T-helper 9 cell (primary cell): ENCODE data around the gene C8G.

ENCODE experiments used
- DNase-seq: peaks from one replicate; pipeline ENCODE4 v3.0.0-alpha.2; 2020

C8G gene

DNA sequence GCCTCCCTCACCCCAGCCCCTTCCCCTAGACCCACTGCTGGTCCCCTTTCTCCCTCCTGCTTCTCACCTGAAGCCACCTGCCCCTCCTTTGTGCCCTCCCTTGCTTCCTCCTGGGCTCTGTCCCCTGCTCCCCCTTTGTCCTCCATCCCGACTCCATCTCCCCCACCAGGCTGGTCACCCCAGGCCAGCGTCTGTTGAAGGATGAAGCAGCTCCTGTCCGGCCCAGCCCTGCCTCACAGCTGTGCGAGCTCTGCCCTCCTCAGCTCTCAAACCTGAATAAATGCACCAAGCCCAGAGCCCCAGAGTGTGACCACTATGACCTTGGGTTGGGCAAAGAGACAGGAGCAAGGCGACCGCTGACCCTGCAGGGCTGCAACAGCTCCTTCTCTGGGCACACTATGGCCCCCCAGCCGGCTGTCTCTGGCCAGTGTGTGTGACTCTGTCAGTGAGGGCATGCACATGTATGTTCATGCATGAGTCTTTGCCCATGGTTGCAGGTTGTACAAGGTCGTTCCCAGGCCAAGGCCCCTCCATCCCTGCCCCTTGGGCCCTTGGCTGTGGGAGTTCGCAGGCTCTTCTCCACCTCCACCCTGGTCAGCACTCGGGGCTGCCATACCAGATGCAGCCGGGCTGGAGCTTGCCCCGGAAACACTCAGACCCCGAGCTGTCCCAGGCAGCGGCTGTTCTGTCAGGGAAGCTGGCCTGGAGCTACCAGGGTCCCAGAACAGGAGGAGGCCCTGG is 10.3 kb downstream of the C8G start:
- no peak for DNase-seq

DNA sequence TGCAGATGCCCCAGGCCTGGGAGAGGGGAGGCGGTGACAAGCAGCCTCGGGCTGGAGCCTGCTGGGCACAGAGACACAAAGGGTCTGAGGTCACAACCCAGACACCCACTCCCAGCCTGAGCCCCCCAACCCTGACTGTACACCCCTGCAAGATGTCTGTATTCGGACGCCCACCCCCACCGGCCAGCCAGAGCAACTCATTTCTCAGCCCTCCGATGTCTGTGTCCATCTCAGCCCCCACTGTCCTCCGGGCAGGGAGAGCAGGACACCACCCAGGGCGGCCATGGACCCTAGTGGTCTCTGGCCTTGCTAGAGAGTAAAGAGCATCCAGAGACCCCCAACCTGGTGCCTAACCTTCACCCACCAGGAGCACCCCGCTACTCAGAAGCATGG is 10.9 kb downstream of the C8G start:
- no peak for DNase-seq

DNA sequence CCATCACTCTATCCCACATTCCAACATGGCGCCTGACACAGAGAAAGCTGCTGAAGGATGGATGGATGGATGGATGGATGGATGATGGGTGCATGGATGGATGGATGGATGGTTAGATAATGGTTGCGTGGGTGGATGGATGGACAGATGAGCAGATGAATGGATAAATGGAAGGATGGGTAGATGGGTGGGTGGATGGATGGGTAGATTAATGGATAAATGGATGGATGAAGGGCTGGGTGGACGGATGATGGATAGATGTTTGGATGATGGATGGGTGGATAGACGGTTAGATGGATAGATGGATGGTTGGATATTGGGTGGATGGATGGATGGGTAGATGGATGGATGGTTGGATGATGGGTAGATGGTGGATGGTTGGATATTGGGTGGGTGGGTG is 11.6 kb downstream of the C8G start:
- no peak for DNase-seq

DNA sequence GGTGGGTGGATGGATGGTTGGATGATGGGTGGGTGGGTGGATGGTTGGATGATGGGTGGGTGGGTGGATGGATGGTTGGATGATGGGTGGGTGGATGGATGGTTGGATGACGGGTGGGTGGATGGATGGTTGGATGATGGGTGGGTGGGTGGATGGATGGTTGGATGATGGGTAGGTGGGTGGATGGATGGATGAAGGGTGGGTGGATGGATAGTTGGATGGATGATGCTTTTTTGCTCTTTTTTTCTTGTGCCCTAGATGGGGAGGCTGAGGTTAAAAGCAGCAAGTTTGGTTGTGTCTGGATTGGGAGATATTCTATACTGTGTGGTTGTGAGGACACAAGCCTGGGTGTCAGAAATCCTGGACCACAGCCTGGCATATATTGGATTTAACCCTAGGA is 12.4 kb downstream of the C8G start:
- no peak for DNase-seq

DNA sequence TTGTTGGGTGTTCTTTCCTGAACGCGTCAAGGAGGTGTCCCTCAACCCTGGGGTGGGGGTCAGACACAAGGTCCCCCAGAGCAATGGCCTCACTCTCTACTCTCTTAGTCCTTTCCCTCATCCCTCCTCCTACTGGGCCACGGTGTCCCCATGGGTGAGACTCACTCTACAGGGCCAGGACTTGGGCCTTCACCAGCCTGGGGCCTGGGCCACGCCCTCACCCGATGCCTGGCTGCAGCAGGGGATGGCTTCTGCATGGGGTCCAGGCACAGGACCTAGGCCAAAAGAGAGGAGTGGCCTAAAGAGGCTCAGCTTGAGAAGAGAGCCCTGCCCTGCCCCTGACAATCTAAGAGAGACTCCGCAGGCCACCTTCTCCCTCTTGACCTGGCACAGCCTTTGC is 12.9 kb downstream of the C8G start:
- no peak for DNase-seq

DNA sequence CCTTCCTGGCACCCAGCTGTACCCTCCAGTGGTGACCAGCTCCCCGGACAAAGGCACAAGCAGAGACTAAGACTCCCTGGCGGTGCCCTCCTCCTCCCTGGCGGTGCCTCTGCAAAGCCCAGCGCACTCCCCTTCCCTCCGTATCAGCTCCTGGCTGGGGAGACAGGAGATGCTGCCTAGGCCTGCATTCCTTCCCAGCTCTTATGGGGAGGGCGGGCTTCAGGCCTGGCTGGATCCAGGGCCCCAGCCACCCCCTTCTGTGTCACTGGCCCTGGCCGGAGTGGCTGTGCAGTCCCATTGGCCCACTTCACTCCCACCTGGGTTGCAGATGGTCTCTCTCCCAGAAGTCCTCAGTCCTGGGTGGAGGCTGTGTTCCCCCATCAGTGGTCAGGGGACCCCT is 13.4 kb downstream of the C8G start:
- no peak for DNase-seq

DNA sequence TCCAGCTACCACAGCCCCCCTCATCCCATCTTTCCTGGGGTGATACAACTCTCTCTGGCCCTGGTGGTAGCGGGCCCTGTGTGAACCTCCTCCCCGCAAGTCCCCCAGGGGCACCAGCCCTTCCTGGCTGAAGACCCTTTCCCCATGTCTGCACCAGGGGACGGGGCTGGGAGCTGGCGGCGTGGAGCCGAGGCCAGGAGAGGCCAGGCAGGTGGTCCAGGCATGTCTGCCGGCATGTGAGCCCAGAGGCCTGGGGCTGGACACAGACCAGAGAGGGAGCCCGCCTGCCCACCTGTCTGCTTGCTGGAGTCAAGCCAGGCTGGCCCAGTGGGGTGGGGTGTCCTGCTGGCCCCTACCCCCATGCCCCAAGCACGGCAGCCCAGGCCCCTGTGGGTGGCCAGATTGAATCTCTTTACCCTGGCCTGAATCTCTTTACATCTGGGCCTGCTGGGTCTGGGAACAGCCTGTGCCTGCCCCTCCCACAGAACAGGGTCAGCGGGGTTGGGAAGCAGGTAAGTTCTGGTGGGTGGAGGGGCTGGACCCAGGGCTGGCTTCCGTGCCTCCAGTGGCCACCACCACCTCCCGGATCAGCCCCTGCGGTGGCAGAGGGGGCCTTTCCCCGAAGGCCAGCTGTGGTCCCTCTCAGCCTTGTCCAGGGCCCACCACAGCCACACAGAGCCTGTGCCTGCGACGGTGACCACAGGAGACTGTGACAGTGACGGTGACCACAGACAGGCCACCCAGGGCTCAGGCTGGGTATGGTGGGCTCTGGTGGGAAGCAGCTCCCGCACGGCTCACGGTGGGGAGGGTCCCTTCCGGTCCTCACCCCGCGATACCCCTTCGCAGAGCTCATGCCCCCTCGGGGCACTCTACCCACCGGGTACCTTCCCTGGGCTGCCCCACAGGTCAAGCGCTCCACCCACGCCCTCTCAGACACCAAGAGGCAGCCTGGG is 14.1 kb downstream of the C8G start:
- DNase-seq, result no peak

DNA sequence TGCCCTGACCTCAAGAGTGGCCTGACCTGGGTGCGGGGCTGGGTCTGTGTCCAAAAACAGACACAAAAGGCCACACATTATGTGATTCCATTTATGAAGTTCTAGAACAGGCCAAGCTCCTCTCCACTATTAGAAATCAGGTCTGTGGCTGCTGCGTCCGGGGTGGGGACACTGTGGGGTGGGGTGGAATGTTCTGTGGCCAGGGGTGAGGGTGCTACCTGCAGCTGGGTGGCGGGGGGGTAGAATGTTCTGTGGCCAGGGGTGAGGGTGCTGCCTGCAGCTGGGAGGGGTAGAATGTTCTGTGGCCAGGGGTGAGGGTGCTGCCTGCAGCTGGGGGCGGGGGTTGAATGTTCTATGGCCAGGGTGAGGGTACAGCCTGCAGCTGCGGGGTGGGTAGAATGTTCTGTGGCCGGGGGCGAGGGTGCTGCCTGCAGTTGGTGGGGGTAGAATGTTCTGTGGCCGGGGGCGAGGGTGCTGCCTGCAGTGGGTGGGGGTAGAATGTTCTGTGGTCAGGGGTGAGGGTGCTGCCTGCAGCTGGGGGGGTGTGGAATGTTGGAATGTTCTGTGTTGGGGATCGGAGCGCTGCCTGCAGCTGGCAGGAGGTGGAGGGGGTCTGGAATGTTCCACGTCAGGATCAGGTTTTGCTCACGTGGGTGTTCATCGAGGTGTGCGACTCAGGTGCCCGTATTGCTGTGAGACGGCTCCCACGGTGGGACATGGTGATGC is 15.3 kb downstream of the C8G start:
- no peak for DNase-seq

DNA sequence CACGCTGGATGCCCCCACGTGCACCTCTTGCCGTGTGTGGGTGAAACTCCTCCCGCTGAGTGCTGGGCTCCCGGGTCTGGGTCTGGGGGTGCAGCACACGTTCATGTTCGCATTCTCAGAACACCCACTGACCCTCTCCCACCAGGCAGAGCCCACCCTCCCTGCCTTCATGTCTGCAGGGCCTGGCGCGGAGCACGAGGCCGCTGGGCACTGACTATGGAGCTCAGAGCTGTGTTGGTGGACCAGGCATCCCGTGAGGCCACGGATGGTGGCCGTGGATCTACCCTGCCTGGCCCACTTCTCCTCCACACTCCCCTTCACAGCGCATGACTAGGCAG is 15.9 kb downstream of the C8G start:
- no peak for DNase-seq

DNA sequence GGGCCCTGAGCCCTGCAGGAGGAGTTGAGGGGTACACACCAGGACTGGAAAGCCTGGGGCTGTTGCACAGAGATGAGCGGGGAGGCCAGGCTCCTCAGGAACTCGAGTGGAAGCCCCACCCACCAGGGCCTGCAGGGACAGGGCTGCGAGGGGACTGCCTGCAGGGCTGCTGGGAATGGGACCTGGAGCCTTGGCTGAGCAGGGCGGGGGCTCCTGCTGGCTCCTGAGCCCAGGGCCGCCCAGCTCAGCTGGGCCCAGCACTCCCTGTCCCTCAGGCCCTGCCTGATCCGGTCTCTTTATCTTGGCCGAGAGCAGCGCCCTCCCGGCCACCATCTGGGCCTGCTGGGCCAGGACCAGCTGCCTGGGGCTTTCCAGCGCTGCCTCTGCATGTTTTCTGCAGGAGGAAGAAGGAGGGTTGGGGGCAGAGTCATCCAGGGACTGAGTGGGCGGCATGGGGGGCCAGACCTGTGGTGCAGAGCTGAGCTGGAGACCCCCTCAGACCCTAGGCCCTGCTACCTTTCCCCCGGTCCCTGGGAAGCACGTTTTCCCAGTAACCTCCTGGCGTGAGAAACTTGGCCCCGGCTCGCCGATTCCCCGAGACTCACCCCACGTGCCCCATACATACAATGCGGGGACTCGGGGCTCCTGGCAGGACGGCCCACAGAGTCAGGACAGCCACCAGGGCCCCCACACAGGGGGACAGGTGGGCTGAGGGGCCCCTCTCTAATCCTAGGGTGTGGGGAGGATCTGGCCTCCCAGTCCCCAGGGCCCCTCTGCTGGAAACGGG is 16.4 kb downstream of the C8G start:
- no peak for DNase-seq

DNA sequence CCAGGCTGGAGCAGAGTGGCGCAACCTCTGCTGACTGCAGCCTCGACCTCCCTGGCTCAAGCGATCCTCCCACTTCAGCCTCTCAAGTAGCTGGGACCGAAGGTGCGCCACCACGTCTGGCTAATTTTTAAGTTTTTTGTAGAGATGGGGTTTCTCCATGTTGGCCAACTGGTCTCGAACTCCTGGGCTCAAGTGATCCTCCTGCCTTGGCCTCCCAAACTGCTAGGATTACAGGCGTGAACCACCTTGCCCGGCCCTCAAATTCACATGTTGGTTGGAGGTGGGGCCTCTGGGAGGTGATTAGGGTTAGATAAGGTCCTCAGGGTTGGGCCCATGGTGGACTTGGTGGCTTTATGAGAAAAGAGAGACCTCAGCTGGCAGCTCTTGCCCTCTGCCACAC is 17.1 kb downstream of the C8G start:
- no peak for DNase-seq

DNA sequence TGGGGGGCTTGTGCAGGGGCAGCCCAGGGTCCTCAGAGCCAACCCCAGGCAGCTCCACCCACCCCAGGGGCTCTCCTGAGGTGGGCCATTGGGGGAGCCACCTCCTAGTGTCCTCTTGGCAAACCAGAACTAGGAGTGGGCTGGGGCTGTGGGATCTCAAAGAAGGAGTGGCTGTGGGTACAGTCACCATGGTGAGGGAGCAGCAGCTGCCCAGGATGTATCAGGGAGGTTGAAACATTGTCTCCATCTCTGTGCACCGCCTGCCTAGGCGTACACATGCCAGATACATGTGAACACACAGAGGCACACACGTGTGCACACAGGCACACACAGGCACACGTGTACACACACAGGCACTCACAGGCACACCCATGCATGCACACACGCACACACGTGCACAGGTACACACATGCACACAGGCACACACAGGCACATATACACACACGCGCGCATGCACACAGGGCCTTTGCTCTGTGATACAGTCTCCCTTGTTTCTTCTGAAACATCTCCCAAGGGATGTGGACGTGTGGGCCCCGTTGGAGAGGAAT is 17.7 kb downstream of the C8G start:
- DNase-seq, result no peak

DNA sequence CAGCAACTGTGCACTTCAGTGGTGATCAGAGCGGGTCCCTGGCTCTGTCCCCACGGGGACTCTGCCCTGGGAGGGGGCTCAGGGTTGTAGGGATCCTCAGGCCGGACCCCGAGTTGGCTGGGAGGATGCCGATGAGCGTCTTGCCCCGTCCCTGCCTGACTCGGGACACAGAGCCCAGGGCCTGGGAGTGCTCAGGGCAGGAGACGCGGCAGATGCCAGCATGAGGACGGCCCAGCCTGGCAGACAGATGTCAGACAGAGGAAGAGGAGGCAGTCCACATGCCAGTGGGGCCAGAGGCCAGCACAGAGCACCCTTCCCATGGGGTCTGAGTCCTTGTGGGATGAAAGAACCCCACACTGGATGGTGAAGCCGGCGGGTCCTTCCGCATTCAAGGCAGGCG is 18.3 kb downstream of the C8G start:
- DNase-seq, result no peak

DNA sequence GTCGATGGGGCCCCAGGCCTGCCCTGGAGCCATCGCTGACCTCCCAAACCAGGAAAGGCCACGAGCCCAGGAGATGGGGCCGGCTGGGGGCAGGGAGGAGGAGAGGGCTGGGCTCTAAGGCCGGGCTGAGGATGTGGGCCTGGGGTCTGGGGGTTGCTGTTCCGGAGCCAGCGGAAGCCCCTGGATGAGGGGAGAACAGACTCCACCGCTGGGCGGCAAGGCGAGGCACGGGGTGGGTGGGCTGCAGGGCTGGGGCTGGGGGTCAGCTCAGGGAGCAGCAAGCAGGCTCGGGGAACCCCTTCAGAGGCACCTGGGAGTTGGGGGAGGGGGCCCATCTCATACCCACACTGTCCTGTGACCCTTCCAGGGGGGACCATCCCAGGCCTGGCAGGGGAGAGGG is 18.7 kb downstream of the C8G start:
- DNase-seq, result no peak

DNA sequence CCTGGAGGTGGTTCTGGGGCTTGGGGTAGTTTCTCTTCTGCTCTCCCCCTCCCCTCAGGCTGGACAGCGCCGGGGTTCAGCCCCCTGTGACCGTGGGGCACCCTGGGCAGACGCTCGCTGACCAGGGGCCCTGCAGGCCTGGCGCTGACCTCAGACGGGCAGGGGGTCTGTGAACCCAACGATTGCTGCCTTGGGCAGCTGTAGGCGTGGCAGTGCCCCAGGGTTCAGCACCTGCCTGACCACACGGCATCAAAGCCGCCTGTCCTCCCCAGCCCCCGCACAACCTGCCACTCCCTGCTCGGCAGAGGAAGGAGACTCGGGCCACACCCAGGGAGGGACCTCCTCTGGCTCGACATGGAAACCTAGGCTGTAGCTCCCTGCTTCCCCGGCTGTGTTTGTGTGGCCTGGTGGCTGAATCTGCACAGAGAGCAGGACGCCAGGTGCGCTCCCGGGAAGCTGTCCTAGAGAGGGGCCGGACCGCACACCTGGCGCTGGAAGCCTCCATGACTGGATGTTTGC is 19.2 kb downstream of the C8G start:
- no peak for DNase-seq

DNA sequence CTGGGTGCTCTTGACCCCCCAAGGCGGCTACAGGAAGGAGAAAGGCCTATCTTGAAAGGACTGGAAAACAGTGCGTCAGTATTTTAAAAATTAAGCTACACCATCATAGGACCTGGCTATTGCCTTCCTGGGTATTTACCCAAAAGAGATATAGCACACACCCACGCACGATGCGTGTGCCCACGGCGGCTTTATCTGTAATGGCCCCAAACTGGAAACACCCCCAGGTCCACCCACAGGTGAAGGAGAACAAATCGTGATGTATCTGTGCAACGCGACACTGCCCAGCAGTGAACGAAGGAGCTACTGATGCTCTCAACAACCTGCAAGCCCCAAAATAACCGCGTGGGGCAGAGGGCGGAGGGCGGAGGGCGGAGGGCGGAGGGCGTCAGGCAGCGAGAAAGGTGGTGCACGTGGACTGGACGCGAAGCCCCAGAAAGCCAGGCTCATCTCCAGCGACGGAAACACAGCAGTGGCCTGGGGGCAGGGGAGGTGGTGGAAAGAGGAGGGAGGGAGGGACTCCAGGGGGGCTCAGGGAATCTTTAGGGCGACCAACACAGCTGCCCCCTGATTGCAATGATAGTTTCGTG is 19.9 kb downstream of the C8G start:
- no peak for DNase-seq

DNA sequence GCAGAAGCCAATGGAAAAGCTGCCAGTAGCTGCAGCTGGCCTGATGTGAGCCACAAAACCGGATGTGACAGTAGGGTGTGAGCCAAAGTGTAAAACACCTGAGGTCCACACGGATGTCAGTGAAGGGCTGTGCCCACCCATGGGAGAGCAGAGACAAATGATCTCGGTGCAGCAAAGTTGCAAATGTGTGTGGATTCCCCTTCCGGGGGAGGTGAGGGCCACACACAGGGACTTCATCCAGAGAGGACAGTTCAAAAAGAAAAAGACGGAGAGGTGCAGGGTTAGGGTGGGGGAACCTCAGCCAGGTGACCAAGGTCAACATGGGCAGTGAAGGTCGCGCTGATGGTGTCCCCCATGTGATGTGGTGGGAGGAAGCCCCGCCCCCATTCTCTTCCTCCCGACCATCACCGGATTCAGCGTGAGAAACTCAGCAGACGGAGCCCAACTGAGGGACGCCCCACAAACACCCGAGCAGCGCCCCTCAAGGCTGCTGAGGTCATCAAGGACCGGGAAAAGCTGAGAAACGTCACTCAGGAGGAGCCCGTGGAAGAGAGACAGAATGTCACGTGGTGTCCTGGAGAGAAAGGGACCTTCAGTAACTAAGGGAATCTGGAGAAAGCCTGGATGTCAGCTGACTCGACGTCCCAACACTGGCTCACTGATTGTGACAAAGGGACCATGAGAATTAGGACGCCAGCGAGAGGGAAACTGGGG is 20.9 kb downstream of the C8G start:
- DNase-seq, result no peak

DNA sequence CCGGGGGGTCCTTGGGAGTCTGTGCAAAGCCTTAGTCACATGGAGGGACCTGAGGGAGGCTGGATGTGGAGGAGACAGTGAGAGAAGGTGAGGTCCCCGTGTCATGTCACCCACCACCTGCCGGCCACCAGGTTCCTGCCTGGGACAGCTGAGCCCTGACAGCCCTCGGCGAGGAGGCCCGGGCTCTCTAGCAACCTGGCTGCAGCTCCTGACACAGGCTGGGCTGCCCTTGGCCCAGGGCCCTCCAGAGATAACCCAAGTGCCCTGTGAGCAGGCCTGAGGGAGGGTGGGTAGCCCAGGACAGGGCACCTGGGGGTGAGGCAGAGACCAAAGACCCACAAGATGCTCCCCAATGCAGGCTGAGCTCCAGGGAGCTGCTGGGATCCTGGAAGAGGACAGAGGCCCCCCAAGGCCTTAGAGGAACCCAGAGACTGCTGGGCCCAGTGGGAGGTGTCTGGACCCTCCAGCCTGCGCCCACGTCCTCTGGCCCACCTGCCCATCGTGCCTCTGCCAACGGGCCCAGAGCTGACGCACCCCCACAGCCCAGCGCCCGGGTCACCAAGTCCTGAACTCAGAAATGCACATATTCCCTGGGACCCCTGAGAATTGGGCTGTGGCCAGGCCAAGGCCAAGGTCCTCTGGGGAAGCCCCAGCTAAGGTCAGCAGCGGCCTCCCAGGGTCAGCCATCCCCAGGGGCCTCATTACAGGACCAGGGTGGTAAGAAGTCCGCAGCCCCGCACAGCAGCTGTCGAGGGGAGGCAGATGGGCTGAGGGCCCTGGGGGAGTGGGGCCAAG is 23.5 kb downstream of the C8G start:
- DNase-seq, result no peak

DNA sequence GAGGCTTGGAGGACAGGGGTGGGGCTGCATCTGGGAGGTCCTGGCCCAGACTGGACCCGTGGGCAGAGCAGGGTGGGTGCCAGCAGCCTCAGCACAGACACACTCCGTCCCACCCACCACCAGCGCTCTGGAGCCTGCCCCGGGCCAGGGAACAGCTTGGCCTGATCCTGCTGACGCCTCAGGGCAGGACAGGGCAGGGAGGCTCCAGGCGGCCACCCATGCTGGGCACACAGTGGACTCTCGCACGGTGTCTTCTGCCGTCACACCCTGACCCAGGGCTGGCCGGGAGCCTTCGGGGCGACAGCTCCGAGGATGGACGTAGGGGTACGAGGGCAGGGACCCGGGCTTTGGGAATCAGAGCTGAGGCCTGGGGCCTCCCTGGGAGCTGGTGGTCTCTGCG is 24.1 kb downstream of the C8G start:
- no peak for DNase-seq

DNA sequence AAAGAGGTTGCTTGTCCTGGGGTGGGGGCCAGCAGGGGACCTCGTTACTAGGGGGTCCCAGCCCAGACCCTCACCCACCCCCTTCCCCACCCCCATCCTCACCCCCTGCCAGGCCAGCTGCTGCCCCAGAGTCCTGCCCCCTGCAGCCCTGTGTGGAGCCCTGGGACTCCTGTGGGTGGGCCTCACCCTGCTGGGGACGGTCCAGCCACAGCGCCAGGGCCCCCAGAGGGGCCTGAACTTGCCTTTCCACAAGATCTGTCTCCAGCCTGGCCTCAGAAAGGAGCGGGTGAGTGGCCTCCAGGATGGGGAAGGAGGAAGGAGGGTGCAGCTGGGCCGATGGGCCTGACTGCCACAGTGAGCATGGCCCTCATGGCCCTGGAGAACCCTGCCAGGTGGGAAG is 24.7 kb downstream of the C8G start:
- DNase-seq, result no peak
